GM12878 (cell line): ENCODE measurements around the gene MEF2C. TPM values are rescaled to one million over a fixed set of nuclear protein-coding genes. Genes with fewer than 3 reads are reported as not detected.

Experiments used
- ATF2 ChIP-seq: IDR thresholded peaks from 2 replicates; pipeline ENCODE4 v1.6.1; 2012; ENCODE audit warnings: low read length, inconsistent platforms
- MLLT1 ChIP-seq: fragments of 450-650 bp; IDR thresholded peaks from 2 replicates; pipeline ENCODE4 v1.6.1; 2016; ENCODE audit warnings: mild to moderate bottlenecking
- MYC ChIP-seq: IDR thresholded peaks from 2 replicates; pipeline ENCODE4 v1.6.1; 2011; ENCODE audit warnings: mild to moderate bottlenecking, low read length, moderate library complexity, inconsistent platforms; ENCODE audit not compliant: insufficient read depth, insufficient replicate concordance, insufficient read length, severe bottlenecking
- polyA plus RNA-seq, 11 experiments: library from polyadenylated mRNA; depleted of rRNA in 4 of 11; unstranded in 6 of 11; stranded (reverse) in 5 of 11; fragments of >200 nt; fragmentation: Nextera tagmentation in 4 of 11; fragmentation: Illumina TruSeq in 1 of 11; extraction: Ambion mirVana in 4 of 11; extraction: Trizol in 1 of 11; gene quantifications; 1 replicate in 1 of 11; 2 replicates in 10 of 11; pipeline versions ENCODE4 v1.2.1 to v1.2.3, GENCODE V29; 2011 to 2016; ENCODE audit warnings: inconsistent platforms in 2 of 11, missing spikeins in 2 of 11, low read depth in 1 of 11
- total RNA-seq, 4 experiments: library from RNA; depleted of rRNA in 3 of 4; stranded (reverse); fragments of >200 nt in 3 of 4; fragmentation: Illumina TruSeq in 1 of 4; extraction: Trizol in 1 of 4; gene quantifications; 2 replicates each; pipeline versions ENCODE4 v1.2.1 to v1.2.3, GENCODE V29; 2013 to 2021
- TF ChIP-seq, protein P1 (sequence below): fragments of 450-650 bp; IDR thresholded peaks from 2 replicates; pipeline ENCODE4 v1.6.1; 2017; ENCODE audit warnings: antibody characterized with exemption, mild to moderate bottlenecking, moderate library complexity

MEF2C gene
- total and polyA plus RNA-seq, 10 of the 15 experiments (the other 5 are each of a cell fraction or from before 2014, with no cell fraction given), result 104 to 225 (median 180) TPM

DNA sequence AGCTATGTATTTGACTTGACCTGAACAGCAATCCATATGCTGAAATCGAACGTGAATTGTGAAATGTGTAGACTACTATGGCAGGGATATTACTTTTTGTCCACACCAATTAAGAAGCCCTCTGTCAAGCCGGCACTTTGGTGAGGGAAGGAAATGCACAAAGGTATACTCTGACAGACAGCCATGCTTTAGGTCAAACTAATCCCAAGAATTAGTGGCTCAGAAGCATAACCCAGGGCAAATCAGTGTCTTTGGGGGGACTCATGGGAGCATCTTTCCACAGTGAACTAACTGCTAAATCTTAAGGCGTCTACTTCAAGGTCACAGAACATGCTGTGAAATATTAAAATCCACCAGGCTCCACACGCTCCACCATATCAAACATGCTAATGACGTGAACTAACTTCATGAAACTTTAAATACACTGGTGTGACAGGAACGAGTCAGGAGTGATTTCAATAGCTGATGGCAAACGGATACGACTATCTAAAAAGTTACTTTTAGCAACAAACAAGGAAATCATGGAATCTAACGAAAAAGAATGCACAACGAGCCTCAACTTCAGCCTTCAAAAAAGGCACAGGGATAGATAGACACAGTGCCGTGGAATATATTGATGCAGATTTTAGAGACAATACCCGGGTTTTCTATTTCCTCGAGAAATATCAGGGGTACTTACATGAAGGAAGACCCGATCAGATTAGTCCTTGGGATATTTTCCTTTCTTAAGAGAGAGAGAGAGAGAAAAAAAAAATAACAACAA is 527 bp downstream of the MEF2C start (continued):
- TF ChIP-seq MLLT1 (peak; percentile 78; the same call in 1 of the 2 replicates), MYC (no peak), ATF2 (peak; percentile 13; the same call in 1 of the 2 replicates)
- TF ChIP-seq, protein P1, sequence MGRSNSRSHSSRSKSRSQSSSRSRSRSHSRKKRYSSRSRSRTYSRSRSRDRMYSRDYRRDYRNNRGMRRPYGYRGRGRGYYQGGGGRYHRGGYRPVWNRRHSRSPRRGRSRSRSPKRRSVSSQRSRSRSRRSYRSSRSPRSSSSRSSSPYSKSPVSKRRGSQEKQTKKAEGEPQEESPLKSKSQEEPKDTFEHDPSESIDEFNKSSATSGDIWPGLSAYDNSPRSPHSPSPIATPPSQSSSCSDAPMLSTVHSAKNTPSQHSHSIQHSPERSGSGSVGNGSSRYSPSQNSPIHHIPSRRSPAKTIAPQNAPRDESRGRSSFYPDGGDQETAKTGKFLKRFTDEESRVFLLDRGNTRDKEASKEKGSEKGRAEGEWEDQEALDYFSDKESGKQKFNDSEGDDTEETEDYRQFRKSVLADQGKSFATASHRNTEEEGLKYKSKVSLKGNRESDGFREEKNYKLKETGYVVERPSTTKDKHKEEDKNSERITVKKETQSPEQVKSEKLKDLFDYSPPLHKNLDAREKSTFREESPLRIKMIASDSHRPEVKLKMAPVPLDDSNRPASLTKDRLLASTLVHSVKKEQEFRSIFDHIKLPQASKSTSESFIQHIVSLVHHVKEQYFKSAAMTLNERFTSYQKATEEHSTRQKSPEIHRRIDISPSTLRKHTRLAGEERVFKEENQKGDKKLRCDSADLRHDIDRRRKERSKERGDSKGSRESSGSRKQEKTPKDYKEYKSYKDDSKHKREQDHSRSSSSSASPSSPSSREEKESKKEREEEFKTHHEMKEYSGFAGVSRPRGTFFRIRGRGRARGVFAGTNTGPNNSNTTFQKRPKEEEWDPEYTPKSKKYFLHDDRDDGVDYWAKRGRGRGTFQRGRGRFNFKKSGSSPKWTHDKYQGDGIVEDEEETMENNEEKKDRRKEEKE, result no peak
